AG20443 (cell line): Measurements from ENCODE around the gene TGFB2.
"Not testable (repeated sequence)": the region's sequence is repeated elsewhere in the genome, so short reads cannot be mapped to it uniquely, and the experiment has no call there.

Experiments
- DNase-seq: peaks from one replicate; pipeline ENCODE4 v3.0.0; 2012; ENCODE audit warnings: low spot score, mixed read lengths

Gene TGFB2

DNA sequence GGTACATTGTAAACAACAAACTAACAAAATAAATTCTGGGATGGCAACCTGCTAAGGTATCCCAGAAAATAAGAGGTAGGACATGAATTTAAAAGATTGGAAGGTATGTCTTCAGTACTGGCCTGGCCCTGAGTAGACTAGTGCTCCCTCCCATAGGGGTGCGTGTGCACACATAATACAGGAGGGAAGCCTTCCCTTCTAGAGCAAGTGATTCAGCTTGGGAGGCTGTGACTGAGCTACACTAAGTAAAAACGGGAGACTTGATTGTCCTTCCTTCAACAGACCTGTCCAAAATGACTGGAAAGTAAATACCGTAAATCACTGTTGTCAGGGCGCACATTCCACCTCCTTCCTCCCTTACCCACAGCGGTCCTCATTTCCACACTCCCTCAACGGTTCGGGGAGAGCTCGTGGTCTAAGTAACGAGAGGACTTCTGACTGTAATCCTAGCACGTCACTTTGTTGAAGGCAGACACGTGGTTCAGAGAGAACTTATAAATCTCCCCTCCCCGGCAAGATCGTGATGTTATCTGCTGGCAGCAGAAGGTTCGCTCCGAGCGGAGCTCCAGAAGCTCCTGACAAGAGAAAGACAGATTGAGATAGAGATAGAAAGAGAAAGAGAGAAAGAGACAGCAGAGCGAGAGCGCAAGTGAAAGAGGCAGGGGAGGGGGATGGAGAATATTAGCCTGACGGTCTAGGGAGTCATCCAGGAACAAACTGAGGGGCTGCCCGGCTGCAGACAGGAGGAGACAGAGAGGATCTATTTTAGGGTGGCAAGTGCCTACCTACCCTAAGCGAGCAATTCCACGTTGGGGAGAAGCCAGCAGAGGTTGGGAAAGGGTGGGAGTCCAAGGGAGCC is at the start of gene TGFB2:
Gene TGFB2 (plus strand): TSS at position 523 of the 859 bp plus-strand sequence. CDS start 1,366 bp downstream, outside the sequence.
- DNase-seq, result peak; percentile 60

GRCh38 chr1:218296162-218296561 is 49.0 kb upstream of the TGFB2 start:
- no peak for DNase-seq

DNA sequence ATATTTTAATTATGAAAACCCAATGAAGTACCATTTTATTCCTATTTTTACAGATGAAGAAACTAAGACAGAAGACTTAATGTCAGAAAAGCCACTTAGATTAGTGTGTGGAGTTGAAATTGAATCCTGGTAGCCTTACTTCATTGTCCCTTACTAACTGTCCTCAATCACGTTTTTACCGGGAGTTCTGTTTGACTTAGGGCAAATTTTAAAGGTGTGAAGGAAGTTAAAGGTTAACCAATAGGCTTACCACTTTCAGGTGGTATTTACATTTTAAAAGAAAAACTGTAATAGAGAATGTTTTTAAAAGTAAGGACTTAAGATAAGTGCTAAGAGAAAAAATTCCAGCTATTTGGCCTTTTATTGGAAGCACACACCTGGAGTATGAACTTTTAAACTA is 47.7 kb upstream of the TGFB2 start:
- DNase-seq, result no peak

DNA sequence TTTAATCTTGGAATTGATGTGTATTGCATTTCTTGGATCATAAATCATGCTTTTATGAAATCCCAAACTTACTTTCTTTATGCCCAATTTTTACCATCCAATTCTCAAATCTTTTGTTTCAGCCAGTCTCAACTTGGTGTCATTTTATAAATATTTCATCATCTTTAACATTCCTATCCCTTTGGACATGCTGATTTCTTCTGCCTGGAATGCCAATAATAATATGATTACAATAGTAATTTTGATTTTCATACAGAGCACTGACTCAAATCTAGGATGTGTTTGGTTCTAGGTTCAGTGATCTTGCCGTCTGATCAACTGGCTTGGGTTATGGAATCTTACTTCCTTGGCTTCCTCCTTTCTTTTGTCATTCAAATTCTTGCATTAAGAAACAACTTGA is 47.3 kb upstream of the TGFB2 start:
- no peak for DNase-seq

DNA sequence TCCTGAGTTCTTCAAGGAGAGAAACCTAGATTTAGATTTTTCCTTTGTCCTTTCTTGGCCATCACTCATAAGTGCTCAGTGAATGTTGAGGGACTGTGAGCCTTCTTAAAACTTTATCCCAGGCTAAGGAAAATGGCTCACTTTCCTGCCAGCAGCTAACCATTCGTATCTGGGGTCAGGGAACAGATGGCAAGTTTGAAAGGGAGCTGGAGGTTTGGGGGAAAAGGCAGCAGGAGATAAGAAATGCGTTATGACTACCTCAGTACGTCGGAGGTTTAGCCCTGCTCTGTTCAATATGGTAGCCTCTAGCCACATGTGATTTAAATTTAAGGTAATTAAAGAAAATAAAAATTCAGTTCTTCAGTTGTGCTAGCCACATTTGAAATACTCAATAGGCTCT is 46.7 kb upstream of the TGFB2 start:
- DNase-seq, result no peak

DNA sequence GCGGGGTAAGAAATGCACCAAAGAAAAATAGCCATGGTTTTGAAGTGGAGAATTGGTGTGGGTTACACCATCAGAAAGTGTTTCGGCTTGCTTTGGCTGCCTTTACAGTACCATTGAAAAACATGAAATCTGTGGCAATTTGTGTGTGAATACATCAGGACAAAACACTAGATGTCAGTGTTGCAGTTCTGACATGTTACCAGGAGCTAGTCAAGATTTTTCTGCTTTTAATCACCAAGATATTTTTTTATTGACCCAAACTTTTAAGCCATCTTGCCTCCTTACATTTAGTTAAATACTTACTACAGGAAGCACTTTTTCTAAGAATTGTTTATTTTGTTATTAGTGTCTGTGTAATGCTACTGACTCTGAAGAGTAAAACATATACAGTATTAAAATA is 45.7 kb upstream of the TGFB2 start:
- DNase-seq, result peak; percentile 52

GRCh38 chr1:218301217-218301616 is 43.9 kb upstream of the TGFB2 start:
- DNase-seq, result no peak

- no peak for DNase-seq
Measured at GRCh38 chr1:218302155-218302554, 43.0 kb upstream of the TGFB2 start.

GRCh38 chr1:218303176-218303879 is 41.8 kb upstream of the TGFB2 start:
- no peak for DNase-seq

- no peak for DNase-seq
Measured at GRCh38 chr1:218304281-218305039, 40.7 kb upstream of the TGFB2 start.

DNA sequence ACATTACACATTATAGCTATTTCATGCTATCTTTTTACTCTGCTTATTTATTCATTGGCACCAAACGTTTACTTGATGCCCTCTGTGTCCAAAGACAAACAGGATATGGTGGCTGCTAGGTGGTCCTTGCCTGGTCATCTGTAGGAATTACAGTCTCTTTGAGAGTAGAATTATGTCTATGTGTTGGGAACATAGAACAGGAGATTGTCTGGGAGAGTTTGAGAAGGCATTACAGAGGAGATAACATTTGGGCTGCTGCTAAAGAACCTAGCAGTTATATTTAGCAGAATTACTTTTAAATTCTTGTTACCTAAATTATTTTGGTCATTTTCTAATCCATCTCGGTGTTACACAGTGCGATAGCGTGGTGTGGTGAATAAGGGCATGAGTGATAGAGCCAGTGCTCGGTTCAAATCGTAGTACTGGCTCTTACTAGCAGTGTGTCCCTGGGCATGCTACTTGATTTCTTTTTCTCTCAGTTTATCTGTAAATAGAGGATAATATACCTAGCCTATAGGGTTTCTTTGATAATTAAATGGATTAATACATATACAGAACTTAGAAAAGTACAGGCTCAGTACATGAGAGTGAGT is 39.6 kb upstream of the TGFB2 start:
- no peak for DNase-seq

DNA sequence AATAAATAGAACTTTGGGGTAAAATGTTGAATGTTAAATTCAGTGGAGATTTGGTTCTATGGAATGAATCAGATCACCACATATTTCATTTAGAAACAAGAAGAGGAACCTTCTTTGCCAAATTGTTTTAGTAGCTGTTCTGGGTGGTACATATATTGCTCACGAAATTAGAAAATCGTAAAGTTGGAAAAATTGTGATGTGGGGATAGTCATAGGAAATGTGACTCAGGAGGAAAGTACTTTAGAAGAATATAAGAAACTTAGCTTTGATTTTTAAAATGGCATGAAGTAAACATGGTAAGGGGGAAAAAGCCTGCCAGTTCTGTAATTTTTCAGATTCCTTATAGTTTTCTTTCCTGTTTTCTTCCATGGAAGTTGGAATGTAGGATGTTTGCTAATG is 32.6 kb upstream of the TGFB2 start:
- no peak for DNase-seq

- no peak for DNase-seq
Measured at GRCh38 chr1:218314316-218314715, 30.8 kb upstream of the TGFB2 start.

GRCh38 chr1:218315638-218316037 is 29.5 kb upstream of the TGFB2 start:
- no peak for DNase-seq

- DNase-seq, result no peak
Measured at GRCh38 chr1:218317061-218317460, 28.1 kb upstream of the TGFB2 start.

DNA sequence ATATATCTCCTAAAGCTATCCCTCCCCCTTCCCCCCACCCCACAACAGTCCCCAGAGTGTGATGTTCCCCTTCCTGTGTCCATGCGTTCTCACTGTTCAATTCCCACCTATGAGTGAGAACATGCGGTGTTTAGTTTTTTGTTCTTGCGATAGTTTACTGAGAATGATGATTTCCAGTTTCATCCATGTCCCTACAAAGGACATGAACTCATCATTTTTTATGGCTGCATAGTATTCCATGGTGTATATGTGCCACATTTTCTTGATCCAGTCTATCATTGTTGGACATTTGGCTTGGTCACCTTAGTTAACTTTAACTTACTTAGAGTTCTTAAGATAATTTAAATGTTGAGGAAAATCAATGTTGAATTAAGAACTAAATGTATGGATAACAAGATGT is 25.0 kb upstream of the TGFB2 start:
- not testable (repeated sequence) for DNase-seq

GRCh38 chr1:218322762-218323161 is 22.4 kb upstream of the TGFB2 start:
- no peak for DNase-seq

GRCh38 chr1:218323568-218324225 is 21.4 kb upstream of the TGFB2 start:
- no peak for DNase-seq

DNA sequence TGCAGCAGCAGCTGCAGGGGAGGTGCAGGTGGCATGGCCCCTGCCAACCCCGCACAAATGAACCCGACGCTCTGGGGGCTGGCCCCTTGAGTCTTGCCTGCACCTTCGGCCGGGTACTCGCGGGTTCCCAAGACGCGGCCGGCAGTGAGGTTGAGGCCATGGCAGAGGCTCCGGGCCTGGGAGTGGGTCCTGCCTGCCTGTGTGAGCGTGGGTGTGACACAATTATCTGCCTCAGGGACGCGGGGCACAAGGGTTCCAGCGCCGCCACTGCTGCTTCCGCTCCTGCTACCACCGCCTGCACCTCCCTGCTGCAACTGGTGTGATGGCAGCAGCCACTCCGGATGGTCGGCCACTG is 20.9 kb upstream of the TGFB2 start:
- DNase-seq, result no peak

DNA sequence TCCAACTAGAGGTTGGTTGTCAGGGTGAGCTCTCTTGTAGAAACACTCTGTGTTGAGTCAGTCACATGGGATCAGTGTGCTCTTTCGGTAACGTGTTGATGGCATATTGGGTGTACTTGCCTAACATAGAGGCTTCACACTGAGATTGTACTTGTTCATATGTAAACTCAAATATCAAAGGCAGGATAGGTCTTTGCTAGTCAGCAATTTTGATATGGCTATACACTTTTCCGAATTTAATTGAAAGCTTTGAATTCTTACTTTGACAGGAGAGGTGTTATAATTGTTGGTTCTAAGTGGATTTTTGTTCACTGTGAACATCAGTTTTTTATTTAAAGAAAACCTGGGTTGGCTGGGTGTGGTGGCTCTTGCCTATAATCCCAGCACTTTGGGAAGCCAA is 16.4 kb upstream of the TGFB2 start:
- DNase-seq, result no peak

GRCh38 chr1:218330043-218330623 is 15.0 kb upstream of the TGFB2 start:
- DNase-seq, result peak; percentile 42
